Measurements from ENCODE around the gene EPHB3. TPM values are rescaled to one million over a fixed set of nuclear protein-coding genes. Genes with fewer than 3 reads are reported as not detected.

The EPHB3 gene
- total and polyA plus RNA-seq, 10 of the 15 experiments (the other 5 are each of a cell fraction or from before 2014, with no cell fraction given) = 0.09 TPM; not detected in 9

DNA sequence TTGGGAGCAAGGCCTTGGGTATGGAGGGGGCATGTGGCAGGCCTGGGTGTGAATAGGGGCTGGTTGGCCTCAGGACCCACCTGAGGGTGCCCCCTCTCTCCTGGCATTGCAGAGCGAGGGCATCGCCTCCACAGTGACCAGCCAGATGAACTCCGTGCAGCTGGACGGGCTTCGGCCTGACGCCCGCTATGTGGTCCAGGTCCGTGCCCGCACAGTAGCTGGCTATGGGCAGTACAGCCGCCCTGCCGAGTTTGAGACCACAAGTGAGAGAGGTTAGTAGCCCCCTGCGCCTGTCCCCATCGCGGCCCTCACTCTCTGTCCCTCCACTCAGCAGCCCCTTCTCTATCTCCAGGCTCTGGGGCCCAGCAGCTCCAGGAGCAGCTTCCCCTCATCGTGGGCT is 16.0 kb downstream of the EPHB3 start:
- TF ChIP-seq NBN (IDR thresholded peaks at IDR 0.05) = no peak
- TF ChIP-seq, protein P1, sequence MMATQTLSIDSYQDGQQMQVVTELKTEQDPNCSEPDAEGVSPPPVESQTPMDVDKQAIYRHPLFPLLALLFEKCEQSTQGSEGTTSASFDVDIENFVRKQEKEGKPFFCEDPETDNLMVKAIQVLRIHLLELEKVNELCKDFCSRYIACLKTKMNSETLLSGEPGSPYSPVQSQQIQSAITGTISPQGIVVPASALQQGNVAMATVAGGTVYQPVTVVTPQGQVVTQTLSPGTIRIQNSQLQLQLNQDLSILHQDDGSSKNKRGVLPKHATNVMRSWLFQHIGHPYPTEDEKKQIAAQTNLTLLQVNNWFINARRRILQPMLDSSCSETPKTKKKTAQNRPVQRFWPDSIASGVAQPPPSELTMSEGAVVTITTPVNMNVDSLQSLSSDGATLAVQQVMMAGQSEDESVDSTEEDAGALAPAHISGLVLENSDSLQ (IDR thresholded peaks at IDR 0.05) = no peak
- no peak for TF ChIP-seq ZNF384 (IDR thresholded peaks at IDR 0.05; ENCODE audit: borderline replicate concordance, low read depth, low read length)
- no peak for TF ChIP-seq HCFC1 (IDR thresholded peaks at IDR 0.05; ENCODE audit: low read length)
- no peak for TF ChIP-seq CHD1 (IDR thresholded peaks at IDR 0.05; ENCODE audit: low read depth, low read length)
- TF ChIP-seq CREM (IDR thresholded peaks at IDR 0.05; ENCODE audit: low read depth) = no peak
- no peak for TF ChIP-seq ATF7 (IDR thresholded peaks at IDR 0.05; ENCODE audit: low read depth)
- TF ChIP-seq MEF2A (IDR thresholded peaks at IDR 0.05; ENCODE audit: insufficient read depth, low read depth, low read length) = no peak
- TF ChIP-seq, protein P2, sequence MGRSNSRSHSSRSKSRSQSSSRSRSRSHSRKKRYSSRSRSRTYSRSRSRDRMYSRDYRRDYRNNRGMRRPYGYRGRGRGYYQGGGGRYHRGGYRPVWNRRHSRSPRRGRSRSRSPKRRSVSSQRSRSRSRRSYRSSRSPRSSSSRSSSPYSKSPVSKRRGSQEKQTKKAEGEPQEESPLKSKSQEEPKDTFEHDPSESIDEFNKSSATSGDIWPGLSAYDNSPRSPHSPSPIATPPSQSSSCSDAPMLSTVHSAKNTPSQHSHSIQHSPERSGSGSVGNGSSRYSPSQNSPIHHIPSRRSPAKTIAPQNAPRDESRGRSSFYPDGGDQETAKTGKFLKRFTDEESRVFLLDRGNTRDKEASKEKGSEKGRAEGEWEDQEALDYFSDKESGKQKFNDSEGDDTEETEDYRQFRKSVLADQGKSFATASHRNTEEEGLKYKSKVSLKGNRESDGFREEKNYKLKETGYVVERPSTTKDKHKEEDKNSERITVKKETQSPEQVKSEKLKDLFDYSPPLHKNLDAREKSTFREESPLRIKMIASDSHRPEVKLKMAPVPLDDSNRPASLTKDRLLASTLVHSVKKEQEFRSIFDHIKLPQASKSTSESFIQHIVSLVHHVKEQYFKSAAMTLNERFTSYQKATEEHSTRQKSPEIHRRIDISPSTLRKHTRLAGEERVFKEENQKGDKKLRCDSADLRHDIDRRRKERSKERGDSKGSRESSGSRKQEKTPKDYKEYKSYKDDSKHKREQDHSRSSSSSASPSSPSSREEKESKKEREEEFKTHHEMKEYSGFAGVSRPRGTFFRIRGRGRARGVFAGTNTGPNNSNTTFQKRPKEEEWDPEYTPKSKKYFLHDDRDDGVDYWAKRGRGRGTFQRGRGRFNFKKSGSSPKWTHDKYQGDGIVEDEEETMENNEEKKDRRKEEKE (IDR thresholded peaks at IDR 0.05) = no peak
- no peak for TF ChIP-seq NR2F1 (conservative IDR thresholded peaks at IDR 0.05)
- TF ChIP-seq, protein P3, sequence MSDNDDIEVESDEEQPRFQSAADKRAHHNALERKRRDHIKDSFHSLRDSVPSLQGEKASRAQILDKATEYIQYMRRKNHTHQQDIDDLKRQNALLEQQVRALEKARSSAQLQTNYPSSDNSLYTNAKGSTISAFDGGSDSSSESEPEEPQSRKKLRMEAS (IDR thresholded peaks at IDR 0.05; ENCODE audit: low read depth, low read length) = no peak
- no peak for TF ChIP-seq PML (IDR thresholded peaks at IDR 0.05; ENCODE audit: low read length)
- TF ChIP-seq FOXM1 (IDR thresholded peaks at IDR 0.05; ENCODE audit: low read depth, low read length) = no peak
- no peak for TF ChIP-seq TBL1XR1 (IDR thresholded peaks at IDR 0.05; ENCODE audit: low read depth, low read length)
- H3K4me3 ChIP-seq = no peak overlapping the region
- no TSS peak for BruUV-seq (replicated peaks)
- in situ Hi-C loops (cut with MboI) (no loop called here), intact Hi-C loops (cut with micrococcal nuclease; ENCODE audit: unreplicated experiment) (no loop called here)
- SMC1A ChIA-PET (ENCODE audit: uncharacterized antibody, unreplicated experiment) = interaction anchor here (1.0 kb wide), 1 partner anchor 363 kb away, joined by 3 read pairs; no protein-coding TSS in a partner anchor
- no peaks in the 10 kb centered on the region for H4K20me1 ChIP-seq (ENCODE audit: control insufficient read depth, insufficient read depth)
- no peaks in the 10 kb centered on the region for H3K36me3 ChIP-seq (ENCODE audit: control insufficient read depth in 2 of 2, insufficient read depth in 2 of 2, low read length in 1 of 2)
- 81% methylated on average over 12 of the region's 15 CpGs for WGBS (ENCODE audit: insufficient coverage, insufficient replicate concordance, low lambda C conversion rate, missing lambda C conversion rate)
- RAD21 ChIA-PET (ENCODE audit: unreplicated experiment) = interaction anchor here (1.5 kb wide), 1 partner anchor 150 kb away, joined by 3 read pairs; no protein-coding TSS in a partner anchor
- no peak for FAIRE-seq
- no peaks in the 10 kb centered on the region for H3K79me2 ChIP-seq (ENCODE audit: control insufficient read depth, insufficient read depth, low read length)
- no peak overlapping the region for H2AFZ ChIP-seq (ENCODE audit: control insufficient read depth, low read depth, low read length)
- H3K27me3 ChIP-seq (replicated peaks in 1 of 2; ENCODE audit: control insufficient read depth in 2 of 2, insufficient read depth in 2 of 2, low read length in 1 of 2) = no peaks in the 10 kb centered on the region; a peak in 1 of 4 replicates
- no peaks in the 10 kb centered on the region for H3K4me1 ChIP-seq (ENCODE audit: control insufficient read depth, insufficient read depth, low read length)
- POLR2A ChIA-PET = no interaction called here
- H3K27ac ChIP-seq (ENCODE audit: control insufficient read depth, insufficient read depth) = no peak overlapping the region
- H3K9me3 ChIP-seq (replicated peaks; ENCODE audit: control insufficient read depth, insufficient read depth, low read length) = no peaks in the 10 kb centered on the region
- no peak overlapping the region for H3K9ac ChIP-seq (ENCODE audit: control insufficient read depth, insufficient read depth, low read length)
- no peak overlapping the region for H3K4me2 ChIP-seq (ENCODE audit: control insufficient read depth, insufficient read depth)
- no peak for DNase-seq (ENCODE audit: low read depth, low spot score)
- CTCF ChIA-PET = no interaction called here
- ATAC-seq = no peak

All from GM12878 (cell line).